Activated CD4-positive, alpha-beta T cell treated with anti-CD3 and anti-CD28 coated beads for 24 hours (primary cell): Measurements from ENCODE around the gene TNS3.

Source experiments
- DNase-seq, 2 donors: peaks; one replicate each; pipeline ENCODE4 v3.0.0-alpha.2; 2020; ENCODE audit warnings: low read depth in 2 of 2

The TNS3 gene

GRCh38 chr7:47428052-47428767 lies 153.7 kb downstream of the TNS3 start:
- DNase-seq = no peak

- no peak for DNase-seq
These were observed 154.8 kb downstream of the TNS3 start for GRCh38 chr7:47427051-47427643.

GRCh38 chr7:47424523-47424922 lies 157.4 kb downstream of the TNS3 start:
- DNase-seq = no peak

- no peak for DNase-seq
These were observed 158.7 kb downstream of the TNS3 start for GRCh38 chr7:47423196-47423595.

DNA sequence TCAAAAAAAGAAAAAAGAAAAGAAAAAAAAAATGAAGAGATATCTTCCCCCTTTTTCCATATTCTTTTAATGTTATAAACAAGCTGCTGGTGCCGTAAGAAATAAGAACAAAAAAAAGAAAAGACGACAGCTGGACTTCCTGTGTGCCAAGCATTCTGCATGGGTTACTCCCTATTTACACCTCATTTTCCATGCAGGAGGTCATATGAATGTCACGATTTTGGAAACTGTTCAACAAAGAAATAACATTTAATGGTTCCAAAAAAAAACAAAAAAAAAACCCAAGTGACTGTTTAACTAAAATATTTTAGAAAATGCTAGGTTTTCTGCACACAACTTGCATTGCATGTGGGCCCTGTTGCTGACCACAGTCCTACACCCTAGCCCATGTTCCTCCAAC lies 159.3 kb downstream of the TNS3 start:
- no peak for DNase-seq

DNA sequence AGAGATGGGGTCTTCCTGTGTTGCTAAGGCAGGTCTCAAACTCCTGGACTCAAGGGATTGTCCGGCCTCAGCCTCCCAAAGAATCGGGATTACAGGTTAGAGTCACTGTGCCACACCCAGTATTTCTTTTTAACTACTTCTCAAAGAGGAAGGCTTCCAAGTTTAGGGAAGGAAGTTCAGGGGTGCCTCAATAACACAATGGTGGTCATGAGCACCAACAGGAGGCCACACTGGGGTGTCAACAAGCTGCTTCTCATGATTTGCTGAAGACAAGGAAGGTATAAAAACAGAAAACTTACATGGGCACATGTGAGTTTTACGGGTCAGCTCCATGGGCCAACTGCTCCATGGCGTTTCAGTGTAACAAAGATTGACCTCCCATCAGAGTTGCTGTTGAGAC lies 160.5 kb downstream of the TNS3 start:
- no peak for DNase-seq

GRCh38 chr7:47420122-47420780 lies 161.7 kb downstream of the TNS3 start:
- DNase-seq = no peak

GRCh38 chr7:47419471-47419870 lies 162.4 kb downstream of the TNS3 start:
- no peak for DNase-seq

DNA sequence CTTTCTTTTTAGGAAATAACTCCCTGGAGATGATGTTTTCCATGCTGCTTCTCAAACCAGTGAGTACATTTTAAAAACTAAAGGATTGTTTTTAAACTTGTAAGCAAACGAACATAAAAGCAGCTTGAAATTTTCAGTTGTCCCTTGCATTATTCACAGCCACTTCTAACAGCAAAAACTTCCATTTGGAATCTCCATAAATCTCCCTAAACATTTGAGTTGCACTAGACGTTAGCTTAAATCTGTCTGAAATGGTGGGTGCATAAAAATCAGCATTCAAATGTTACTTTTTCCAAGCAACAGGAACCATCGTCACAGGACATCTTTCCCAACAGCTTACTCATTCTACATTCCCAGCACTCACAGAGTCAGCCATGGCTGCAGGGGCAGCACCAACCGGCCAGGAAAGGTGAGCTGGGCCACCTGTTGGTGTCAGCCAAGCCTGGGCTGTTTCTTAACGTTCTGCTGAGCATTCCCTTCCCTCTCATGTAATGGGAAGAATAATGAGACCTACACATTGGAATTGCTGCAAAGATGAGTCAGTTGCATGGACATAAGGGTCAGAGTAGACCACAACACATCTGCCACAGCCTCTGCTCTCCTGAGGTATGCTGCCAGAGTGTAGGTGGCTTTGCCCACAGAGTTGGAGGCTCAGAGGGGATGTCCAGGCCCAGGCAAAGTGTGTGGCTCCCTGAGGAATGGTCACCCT lies 163.2 kb downstream of the TNS3 start:
- DNase-seq = no peak

- DNase-seq = no peak
These were observed 165.1 kb downstream of the TNS3 start for GRCh38 chr7:47416492-47417480.

DNA sequence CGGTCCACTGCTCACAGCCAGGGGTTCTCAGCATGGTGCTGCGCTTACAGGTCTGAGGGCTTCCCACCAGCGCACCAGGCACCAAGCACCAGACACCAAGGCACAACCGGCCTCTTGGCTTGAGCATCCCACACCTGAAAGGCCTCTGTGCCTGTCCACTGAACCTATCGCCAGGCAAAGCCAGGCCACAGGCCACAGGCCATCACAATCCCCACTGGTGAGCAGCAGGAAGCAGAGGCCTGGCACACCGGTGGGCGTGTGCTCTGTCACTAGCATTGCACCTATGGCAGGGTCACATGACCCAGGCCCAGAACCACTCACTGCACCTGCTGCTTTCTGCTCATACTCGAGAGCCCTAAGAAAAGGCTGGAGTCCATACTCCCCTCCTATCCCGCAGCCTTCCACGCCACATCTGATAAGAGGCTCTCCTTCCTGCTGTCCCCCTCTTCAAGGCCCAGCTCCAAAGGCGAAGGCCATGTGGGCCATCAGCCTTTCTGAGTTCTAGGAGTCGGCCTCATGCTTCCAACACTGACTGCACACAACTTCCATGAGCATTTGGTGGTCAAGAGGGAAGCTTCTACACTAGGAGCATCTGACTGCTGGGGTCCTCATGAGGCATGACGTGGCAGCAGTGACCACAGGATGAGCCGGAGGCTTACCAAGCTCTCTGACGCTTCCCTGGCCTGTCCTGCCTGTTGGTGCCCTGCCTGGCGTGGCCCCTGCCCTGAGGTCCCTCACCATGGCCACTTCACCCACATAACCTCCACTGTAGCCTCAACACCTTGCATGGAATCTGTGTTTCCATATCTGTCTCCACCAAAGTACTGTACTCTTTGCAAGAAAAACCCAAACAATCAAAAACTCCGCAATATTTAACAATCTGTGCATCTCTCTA lies 166.3 kb downstream of the TNS3 start:
- no peak for DNase-seq

DNA sequence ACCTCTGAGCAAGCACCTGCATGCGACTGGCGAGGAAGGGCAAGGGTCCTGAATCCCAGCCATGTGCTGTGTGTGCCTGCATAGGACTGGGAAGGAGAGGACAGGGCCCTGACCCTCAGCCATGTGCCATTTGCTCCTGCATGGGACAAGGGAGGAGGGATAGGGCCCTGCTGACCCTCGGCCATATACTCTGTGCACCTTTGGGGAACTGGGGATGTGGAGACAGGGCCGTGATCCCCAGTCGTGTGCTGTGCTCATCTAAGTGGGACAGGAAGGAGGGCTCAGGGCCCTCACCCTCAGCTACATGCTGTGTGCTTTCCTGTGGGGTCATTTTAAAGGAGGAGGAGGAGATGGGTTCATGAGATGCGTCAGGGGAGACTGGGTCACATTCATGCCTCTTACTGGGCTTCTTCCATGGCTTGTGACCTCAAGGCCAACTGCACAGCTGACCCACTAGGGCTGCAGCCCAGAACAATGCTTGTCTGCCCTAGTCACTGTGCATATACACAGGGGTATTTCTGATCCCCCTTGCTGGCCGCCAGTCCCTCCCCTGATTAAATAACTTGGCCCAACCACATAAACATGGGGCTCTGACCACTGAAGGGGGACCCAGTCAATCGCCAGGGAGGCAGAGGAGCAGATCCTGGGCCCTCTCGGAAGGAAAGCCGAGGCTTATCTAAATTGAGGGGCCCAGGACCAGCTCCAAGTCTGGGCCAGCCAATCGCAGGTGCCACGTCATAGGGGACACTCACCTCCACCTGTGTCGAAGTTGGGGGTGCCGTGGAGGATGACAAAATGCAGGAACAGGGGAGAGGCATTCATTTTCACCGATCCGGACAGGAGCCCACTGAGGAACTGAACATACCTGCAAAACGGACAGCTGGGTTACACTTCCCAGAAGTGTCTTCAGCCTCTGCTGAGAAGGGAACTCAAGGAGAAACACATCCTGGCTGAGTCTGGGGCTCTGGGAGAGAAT lies 167.3 kb downstream of the TNS3 start:
- DNase-seq = no peak

- DNase-seq = no peak
These were observed 168.2 kb downstream of the TNS3 start for GRCh38 chr7:47413526-47414341.

- DNase-seq = no peak
These were observed 170.0 kb downstream of the TNS3 start for GRCh38 chr7:47411901-47412300.

DNA sequence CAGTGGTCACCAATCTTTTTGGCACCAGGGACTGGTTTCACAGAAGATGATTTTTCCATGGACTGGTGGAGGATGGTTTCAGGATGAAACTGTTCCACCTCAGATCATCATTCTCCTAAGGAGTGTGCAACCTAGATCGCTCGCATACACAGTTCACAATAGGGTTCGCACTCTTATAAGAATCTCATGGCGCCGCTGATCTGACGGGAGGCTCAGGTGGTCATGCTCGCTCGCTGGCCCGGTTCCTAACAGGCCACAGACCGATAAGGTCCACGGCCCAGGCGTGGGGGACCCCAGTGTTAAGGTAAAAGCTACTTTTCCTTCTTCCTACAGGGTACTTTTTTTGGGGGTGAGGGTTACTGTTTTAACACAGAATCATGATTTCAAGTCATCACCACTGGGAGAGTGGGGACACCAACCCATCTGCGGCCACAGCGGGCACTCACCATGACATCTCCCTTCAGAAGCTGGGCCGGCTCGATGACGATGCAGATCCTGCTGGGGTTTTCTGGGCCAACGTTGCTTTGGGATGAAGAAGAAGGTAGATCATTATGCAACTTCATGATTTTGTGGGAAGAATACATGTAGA lies 170.5 kb downstream of the TNS3 start:
- no peak for DNase-seq

- DNase-seq = no peak
These were observed 173.2 kb downstream of the TNS3 start for GRCh38 chr7:47408675-47409074.

DNA sequence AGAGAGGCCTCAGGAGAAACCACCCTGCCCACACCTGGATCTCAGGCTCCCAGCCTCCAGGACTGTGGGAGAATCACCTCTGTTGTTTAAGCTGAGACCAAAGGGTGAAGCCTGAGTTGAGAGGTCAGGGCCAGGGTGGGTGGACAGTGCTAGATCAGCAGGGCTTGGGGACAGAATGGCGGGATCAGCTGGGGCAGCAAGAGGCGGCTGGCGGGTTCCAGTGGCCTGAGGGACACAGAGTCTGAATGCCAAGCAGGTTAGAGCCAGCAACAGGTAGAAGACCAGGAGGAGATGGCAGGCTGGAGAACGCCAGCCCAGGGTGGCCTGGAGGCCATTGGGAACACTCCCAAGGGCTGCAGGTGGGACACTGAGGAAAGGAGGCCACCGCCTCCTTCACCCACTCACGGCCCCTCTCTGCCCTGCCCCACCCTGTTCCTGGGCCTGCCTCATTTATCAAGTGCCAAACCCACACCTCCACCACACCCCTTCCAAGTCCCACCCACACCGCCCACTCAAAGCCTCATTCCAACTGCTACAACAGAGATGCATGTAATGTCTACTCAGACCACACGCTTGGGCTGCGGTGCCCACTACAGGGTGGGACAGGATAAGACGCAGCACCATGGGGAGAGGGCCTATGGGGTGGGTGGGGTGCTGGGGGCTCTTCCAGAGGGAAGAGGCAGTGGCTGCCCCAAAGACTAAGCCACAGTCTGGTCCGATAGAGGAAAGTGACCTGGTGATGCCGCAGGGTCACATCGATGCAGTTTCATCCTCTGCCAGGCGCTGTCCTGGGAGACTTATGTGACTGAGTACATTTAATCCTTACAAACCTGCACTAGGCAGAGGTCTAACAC lies 173.9 kb downstream of the TNS3 start:
- no peak for DNase-seq
